Measurements from ENCODE around the gene DOHH.
"Not testable (repeated sequence)": the region's sequence is repeated elsewhere in the genome, so short reads cannot be mapped to it uniquely, and the experiment has no call there.

The DOHH gene

DNA sequence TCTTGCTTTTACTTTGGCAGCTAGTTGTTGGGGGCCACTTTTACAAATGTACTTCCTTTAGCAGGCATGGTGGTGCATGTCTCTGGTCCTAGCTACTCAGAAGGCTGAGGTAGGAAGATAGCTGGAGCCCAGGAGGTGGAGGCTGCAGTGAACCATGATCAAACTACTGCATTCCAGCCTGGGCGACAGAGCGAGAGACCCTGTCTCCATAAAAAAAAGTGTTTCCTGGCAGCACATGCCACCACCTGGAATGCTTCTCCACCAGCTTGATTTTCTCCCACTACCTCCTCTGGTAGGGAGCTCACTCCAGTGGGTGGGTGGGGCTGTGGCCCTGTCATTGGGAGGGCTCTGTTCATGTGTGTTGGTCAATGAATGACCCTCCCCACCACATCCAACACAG lies 18.2 kb upstream of the DOHH start:
- no peak for DNase-seq

DNA sequence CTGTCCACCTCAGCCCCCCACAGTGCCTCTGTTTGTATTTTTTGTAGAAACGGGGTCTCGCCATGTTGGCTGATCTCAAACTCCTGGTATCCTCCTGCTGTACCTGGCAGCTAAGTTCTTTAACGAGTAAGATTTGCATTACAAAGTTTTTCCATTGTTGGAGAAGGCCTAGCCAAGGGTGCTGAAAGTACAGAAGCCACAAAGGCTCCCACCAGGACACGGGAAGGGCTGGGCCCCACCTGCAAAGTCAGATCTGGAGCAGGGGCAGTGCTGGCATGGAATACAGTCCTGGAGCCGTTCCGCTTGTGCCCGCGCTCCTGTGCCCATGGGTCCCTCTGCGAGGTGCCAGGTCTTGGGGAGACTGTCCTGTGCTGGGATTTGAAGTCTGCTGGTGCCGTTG lies 17.8 kb upstream of the DOHH start:
- DNase-seq, result no peak

- no peak for DNase-seq
Measured at GRCh38 chr19:3517638-3518037, 17.2 kb upstream of the DOHH start.

- no peak for DNase-seq
Measured at GRCh38 chr19:3516675-3517207, 16.3 kb upstream of the DOHH start.

DNA sequence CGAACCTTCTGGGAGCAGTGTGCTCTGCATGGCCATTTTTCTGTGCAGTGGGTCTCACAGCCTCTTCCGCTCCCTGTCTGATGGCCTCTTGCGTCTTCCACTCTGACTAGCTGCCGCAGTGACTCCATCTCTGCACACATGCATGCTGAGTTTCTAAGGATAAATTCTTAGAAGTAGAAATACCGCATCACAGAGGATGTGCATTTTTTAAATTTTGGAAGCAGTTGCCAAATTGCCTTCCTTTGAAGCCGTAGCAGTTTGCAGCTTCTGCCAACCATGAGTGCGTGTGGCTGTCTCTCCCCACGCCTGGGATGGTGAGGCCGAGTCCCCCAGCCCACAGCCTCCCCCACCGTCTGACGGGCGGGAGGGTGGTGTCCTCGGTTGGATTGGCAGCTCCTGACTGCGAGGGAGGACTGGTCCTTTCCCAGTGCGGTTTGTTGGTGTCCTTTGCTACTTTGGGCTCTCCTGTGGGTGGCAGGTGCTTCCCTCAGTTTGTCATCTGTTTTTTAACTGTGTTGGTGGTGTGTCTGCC lies 15.5 kb upstream of the DOHH start:
- no peak for DNase-seq

- DNase-seq, result no peak
Measured at GRCh38 chr19:3514930-3515329, 14.5 kb upstream of the DOHH start.

- DNase-seq, result no peak
Measured at GRCh38 chr19:3513229-3514140, 13.0 kb upstream of the DOHH start.

DNA sequence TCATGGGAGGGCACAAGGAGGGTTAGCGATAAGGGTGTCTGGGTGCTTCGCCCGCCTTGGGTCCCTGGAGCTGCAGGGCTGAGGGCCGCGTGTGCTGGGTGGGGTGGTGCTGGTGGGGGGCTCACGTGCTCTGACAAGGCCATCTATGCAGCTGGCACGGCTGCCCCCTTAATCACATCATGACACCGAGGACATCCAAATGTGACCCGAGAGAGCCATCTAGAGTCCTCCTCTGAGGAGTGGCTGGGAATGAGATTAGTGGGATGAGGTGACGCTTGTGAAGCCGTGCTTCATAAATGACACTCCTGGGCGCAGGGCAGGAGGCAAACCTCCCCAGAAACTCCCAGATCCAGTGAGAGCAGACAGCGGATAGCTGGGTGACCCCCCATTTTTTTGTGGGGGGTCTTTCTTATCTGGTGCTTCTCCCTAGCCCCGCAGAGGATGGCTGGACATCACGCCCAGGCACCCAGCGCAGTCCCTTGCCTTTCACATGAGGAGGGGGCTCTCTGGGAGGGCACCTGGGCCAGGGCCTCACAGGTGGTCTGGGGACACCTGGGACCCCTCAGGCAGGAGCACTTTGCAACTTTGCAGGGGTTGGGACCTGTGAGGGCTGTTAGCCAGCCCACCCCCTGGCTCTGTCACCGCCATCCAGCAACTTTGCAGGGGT lies 12.2 kb upstream of the DOHH start:
- DNase-seq, result no peak

- no peak for DNase-seq
Measured at GRCh38 chr19:3511506-3512251, 11.2 kb upstream of the DOHH start.

GRCh38 chr19:3510727-3511126 lies 10.3 kb upstream of the DOHH start:
- no peak for DNase-seq

DNA sequence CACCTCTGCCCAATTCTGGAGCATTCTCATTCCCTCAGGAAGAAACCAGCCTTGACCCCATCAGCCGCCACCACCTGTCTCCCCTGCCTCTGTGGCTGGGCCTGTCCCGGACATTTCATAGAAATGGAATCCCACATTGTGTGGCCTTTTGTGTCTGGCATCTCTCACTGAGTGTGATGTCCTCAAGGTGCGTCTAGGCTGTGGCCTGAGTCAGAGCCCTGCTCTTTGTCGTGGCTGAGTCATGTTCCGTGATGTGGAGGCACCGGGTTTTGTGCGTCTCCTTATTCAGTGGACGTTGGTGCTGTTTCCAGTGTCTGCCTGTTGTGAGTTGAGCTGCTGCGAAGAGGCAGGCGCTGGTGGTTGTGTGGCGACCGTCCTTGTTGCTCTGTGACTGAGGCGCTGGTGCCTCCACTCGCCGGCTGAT lies 9.1 kb upstream of the DOHH start:
- DNase-seq, result no peak

GRCh38 chr19:3508771-3509535 lies 8.5 kb upstream of the DOHH start:
- no peak for DNase-seq

GRCh38 chr19:3508121-3508661 lies 7.7 kb upstream of the DOHH start:
- DNase-seq, result not testable (repeated sequence)

- DNase-seq, result no peak
Measured at GRCh38 chr19:3507371-3508120, 7.1 kb upstream of the DOHH start.

DNA sequence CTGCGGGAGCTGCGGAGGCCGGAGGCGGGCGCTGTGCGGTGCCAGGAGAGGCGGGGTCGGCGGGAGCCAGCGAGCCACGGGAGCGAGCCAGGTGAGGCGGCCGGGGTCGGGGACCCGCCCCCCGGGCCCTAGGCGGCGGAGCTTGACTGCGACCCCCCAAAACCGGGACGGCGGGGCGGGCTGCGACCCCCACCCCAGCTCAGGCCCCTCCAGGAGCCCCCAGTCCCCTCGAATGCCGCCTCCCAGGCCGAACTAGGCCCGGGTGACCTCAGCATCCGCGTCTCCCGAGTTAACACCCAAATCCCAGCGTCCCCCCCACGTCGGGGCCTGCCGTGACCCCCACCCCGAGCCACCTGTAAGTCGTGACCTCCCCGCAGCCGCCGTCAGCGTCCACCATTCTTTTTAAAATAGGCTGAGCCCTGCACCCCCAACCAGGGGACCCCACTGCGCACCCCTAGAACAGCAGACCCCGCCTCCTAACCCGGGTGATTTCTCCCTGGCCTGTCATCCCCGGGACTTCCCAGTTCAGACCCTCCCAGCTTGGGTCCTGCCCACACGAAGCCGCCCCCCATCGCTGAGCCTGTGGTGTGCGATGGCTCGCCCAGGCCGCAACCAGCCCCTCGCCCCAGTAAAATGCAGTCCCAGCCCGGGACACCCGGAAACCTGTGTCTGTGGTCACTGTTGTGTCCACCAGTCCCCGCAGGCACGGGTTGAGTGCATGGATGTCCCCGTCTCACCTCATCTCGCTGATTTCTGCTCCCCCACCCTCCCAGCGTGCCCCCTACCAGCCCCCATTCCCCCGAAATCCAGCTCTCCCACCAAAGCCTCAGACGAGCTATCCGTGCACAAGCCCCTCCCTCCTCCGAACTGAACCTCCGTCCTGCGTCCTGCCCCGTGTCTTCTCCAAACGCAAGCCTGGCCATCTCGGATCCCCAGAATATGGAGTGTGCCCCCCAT lies 6.2 kb upstream of the DOHH start:
- no peak for DNase-seq

DNA sequence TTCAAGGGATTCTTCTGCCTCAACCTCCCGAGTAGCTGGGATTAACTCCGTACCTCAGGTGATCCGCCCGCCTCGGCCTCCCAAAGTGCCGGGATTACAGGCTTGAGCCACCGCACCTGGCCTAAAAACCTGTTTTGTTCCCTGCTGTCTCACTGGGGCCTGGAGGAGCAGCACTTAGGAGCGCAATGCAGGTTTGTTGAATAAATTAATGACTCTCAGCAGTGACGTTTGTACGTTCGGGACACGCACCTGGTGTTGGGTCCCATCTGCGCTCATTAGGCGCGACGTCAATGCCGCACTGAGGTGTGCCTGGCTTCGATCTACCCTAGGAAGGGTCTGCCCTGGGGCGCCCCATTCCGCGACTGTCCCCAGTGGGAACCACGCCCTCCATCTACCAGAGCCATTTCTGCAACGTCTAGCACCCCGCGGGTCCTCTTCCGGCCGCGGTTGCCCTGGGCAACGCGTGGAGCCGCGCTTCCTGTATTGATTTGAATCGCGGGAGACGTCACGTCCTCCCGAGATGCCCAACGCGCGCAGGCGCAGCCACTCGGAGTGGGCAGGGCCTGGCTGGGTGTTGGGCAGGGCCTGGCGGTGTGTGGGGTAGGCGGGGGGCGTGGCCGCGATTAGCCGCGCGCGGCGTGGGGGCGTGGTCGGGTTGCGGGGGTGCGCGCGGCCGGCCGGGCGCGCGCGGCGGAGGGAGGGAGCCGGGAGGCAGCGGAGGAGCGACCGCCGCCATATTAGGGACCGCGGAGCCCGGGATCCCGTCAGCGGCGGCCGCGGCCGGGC lies 5.3 kb upstream of the DOHH start, which contains the start of gene FZR1:
FZR1 (plus strand) TSS at position 714 of the 786 bp plus-strand sequence. CDS start 16,679 bp downstream, outside the sequence.
- DNase-seq, result peak; percentile 90

DNA sequence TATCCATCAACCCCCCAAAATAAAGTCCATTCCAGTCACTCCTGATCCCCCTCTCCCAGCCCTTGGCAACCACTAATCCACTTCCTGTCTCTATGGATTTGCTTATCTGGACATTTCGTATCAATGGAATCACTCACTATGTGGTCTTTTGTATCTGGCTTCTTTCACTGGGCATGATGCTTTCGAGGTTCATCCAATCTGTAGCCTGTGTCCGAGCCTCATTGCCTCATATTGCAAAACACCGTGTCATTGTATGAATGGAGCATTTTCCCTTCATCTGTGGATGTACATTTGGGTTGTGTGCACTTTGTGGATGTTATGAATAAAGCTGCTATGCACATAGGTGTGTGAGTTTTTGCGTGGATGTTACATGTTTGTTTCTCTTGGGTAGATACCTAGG lies 4.3 kb upstream of the DOHH start:
- no peak for DNase-seq

- no peak for DNase-seq
Measured at GRCh38 chr19:3503036-3503572, 2.6 kb upstream of the DOHH start.

DNA sequence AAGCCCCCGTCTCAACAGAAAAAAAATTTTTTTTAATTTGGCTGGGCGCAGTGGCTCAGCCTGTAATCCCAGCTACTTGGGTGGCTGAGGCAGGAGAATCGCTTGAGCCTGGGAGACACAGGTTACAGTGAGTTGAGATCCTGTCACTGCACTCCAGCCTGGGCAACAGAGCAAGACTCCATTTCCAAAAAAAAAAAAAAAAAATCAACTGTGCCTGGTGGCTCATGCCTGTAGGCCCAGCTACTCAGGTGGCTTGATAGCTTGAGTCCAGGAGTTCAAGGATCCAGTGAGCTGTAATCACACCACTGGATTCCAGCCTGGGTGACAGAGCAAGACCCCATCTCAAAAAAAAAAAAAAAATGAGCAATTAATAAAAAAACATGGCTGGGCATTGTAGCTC lies 1.3 kb upstream of the DOHH start:
- no peak for DNase-seq

Measured in NCI-H748 treated with DMSO at 0.1 percent for 48 hours (cell line).